ENCODE data around the gene KDM4B. TPM values are rescaled to one million over a fixed set of nuclear protein-coding genes. Genes with fewer than 3 reads are reported as not detected.

Gene KDM4B
- polyA plus RNA-seq, 10 donors, result 15.4 to 20.2 (median 18.5) TPM

GRCh38 chr19:5120321-5120720 lies 151.4 kb downstream of the KDM4B start:
- DNase-seq, result no peak

- DNase-seq, result no peak
These were observed 151.9 kb downstream of the KDM4B start for GRCh38 chr19:5120833-5121232.

- DNase-seq, result no peak
These were observed 152.6 kb downstream of the KDM4B start for GRCh38 chr19:5121266-5122120.

GRCh38 chr19:5122121-5122400 lies 153.1 kb downstream of the KDM4B start:
- DNase-seq, result no peak

- no peak for DNase-seq
These were observed 153.9 kb downstream of the KDM4B start for GRCh38 chr19:5122671-5123409.

GRCh38 chr19:5123646-5124045 lies 154.7 kb downstream of the KDM4B start:
- no peak for DNase-seq

- DNase-seq, result no peak
These were observed 155.4 kb downstream of the KDM4B start for GRCh38 chr19:5124111-5124855.

GRCh38 chr19:5125376-5125775 lies 156.5 kb downstream of the KDM4B start:
- DNase-seq, result no peak

GRCh38 chr19:5125797-5126497 lies 157.0 kb downstream of the KDM4B start:
- no peak for DNase-seq

- DNase-seq, result no peak
These were observed 157.7 kb downstream of the KDM4B start for GRCh38 chr19:5126498-5127223.

- no peak for DNase-seq
These were observed 158.8 kb downstream of the KDM4B start for GRCh38 chr19:5127717-5128116.

- peak; percentile 34 to 78 (median 61) for DNase-seq
These were observed 159.5 kb downstream of the KDM4B start for GRCh38 chr19:5128251-5128935.

GRCh38 chr19:5128936-5129389 lies 160.1 kb downstream of the KDM4B start:
- peak; percentile 20 to 49 (median 20) for DNase-seq

GRCh38 chr19:5129691-5130090 lies 160.8 kb downstream of the KDM4B start:
- DNase-seq, result no peak

- DNase-seq, result no peak
These were observed 161.6 kb downstream of the KDM4B start for GRCh38 chr19:5130371-5131030.

GRCh38 chr19:5131031-5131505 lies 162.2 kb downstream of the KDM4B start:
- peak in 1 of 3 donors; percentile 30 for DNase-seq

- peak in 1 of 3 donors; percentile 26 for DNase-seq
These were observed 162.7 kb downstream of the KDM4B start for GRCh38 chr19:5131506-5132205.

GRCh38 chr19:5132206-5132560 lies 163.3 kb downstream of the KDM4B start:
- peak in 1 of 3 donors; percentile 24 for DNase-seq

Measured in muscle of back (tissue), 11 donors.